ENCODE results near the gene TMEM81.
A peak's percentile ranks its signal among the peaks of the same experiment; 100 is the strongest.

Gene TMEM81

DNA sequence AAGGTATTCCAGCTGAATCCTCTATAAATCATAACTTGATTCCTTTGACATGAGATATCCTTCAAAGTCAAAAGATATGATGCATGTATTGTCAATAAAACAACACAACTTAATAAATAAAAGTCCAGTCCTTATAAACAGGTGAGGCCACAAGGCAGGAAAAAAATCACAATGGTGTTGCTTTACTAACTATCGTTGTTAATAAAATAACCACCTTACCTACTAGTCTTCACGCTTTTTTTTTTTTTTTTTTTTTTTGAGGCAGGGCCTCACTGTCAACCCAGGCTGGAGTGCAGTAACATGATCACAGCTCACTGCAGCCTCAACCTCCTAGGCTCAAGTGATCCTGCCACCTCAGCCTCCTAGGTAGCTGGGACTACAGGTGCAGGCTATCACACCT lies at the start of gene TMEM81:
Gene TMEM81 (minus strand): TSS at position 101 of the 400 bp plus-strand sequence. CDS start 140 bp downstream, outside the sequence.
- DNase-seq (ENCODE audit: low read depth) = no peak

- DNase-seq (ENCODE audit: low read depth) = no peak
Measured at GRCh38 chr1:205133287-205133686, 49.0 kb upstream of the TMEM81 start.

- no peak for DNase-seq (ENCODE audit: low read depth)
Measured at GRCh38 chr1:205129447-205130029, 45.3 kb upstream of the TMEM81 start.

GRCh38 chr1:205128050-205128449 lies 43.8 kb upstream of the TMEM81 start:
- DNase-seq (ENCODE audit: low read depth) = no peak

DNA sequence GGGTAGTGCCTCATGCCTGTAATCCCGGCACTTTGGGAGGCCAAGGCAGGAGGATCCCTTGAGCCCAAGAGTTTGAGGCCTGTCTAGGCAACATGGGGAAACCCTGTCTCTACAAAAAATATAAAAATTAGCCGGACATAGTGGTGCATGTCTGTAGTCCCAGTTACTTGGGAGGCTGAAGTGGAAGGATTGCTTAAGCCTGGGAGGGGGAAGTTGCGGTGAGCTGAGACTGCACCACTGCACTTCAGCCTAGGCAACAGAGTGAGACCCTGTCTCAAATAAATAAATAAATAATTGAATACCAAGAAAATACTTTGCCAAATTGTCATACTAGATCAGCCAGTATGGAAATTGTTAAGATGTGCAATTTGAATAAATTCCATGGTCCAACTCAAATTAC lies 43.4 kb upstream of the TMEM81 start:
- DNase-seq (ENCODE audit: low read depth) = no peak

DNA sequence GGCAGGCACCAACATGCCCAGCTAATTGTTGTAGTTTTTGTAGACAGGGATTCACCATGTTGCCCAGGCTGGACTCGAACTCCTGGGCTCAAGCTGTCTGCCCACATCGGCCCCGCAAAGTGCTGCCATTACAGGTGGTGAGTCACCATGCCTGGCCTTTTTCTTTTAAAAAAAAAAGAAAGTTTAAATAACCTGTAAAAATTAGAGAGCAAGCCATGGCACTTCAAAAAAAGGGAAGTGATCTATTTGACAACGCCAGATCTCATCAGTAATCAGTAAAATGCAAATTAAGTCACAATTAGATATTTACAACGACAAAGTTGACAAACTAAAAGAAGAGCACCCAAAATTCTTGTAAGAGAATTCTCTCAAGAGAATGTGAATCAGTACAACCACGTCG lies 40.5 kb upstream of the TMEM81 start:
- DNase-seq (ENCODE audit: low read depth) = no peak

GRCh38 chr1:205122489-205122882 lies 38.2 kb upstream of the TMEM81 start:
- no peak for DNase-seq (ENCODE audit: low read depth)

DNA sequence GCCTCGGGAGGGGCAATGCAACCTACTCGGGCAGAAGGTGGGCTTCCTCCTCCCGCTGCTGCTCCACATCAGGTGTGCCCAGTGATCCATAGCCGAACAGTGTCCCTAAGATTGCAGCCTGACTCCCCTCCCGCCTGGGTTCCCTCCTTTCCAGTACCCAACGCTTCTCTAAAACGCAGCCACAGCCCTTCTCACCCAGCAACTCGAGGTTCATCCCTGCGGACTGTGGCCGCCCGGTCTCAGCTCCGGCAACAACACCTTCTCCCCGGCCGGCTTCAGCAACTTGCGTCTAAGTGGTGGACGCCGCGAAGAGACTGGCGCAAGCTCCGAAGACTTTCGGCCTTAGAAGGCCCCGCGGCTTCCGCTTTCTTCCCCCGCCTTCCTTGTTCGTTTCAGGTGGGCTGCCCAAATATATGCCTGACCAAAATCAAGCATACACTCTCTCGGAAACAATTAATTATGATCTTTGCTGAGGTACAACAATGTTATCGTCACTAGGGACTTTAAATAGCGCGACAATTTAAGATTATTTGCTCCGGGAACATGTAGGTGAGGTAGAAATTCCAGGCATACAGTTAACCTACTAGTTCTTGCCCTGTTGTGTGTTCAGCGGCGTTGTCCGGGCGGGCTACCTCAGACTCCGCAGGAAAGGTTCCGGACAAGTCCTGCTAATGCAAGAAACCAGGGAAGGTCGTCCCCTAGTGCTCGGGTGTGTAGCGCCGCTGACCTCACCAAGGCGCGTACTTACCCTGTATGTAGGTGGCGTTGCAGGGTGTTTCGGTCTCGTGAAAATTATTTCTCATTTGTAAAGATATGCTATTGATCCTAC lies 37.6 kb upstream of the TMEM81 start, which contains the start of gene RBBP5:
Gene RBBP5 (minus strand): TSS at position 319 of the 829 bp plus-strand sequence. CDS start 105 bp downstream, at position 214.
- peak; percentile 93 for DNase-seq (ENCODE audit: low read depth)

GRCh38 chr1:205118752-205119151 lies 34.5 kb upstream of the TMEM81 start:
- no peak for DNase-seq (ENCODE audit: low read depth)

- DNase-seq (ENCODE audit: low read depth) = no peak
Measured at GRCh38 chr1:205111354-205111753, 27.1 kb upstream of the TMEM81 start.

GRCh38 chr1:205109711-205110110 lies 25.5 kb upstream of the TMEM81 start:
- DNase-seq (ENCODE audit: low read depth) = no peak

GRCh38 chr1:205109269-205109668 lies 25.0 kb upstream of the TMEM81 start:
- no peak for DNase-seq (ENCODE audit: low read depth)

DNA sequence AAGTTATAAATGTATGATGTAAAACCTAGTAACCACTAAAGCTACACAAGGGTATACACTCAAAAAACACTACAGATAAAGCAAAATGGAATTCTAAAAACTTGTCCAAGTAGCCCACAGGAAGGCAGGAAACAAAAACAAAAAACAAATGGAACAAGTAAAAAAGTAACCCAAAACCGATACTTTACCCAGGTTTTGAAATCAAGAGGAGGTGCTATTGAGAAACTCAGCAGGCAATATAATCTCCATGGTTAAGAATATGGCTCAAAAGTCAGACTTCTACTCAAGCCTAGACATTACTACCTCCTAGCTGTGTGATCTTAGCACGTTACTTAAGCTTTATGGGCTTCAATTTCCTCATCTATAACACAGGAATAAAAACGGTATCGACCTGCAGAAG lies 24.2 kb upstream of the TMEM81 start:
- no peak for DNase-seq (ENCODE audit: low read depth)

- DNase-seq (ENCODE audit: low read depth) = no peak
Measured at GRCh38 chr1:205107327-205107726, 23.1 kb upstream of the TMEM81 start.

DNA sequence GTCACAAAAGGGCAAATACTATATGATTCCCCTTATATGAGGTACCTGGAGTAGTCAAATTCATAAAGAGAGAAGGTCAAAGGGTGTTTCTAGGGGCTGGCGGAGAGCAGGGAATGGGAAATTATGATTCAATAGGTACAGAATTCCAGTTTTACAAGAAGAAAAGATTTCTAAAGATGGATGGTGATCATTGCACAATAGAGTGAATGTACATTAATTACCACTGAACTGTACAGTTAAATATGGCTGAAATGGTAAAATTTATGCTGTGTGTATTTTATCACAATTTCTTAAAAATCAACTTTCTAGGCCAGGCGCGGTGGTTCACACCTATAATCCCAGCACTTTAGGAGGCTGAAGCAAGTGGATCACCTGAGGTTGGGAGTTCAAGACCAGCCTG lies 18.1 kb upstream of the TMEM81 start:
- no peak for DNase-seq (ENCODE audit: low read depth)

DNA sequence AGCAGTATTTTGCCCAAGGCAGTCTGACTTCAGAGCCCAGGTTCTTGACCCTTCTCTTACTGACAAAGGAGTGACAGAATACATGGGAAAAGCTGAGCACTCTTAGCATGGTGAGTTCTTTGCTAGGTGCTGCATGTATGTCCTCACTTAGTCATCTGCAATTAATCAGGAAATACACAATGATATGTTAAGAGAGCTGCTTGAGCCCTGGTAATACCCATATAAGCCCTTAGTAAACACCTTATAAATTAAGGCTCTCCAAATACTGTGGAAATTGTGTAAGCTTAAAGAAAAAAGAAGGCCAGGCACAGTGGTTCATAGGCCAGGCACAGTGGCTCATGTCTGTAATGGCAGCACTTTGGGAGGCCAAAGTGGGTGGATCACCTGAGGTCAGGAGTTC lies 14.0 kb upstream of the TMEM81 start:
- no peak for DNase-seq (ENCODE audit: low read depth)

DNA sequence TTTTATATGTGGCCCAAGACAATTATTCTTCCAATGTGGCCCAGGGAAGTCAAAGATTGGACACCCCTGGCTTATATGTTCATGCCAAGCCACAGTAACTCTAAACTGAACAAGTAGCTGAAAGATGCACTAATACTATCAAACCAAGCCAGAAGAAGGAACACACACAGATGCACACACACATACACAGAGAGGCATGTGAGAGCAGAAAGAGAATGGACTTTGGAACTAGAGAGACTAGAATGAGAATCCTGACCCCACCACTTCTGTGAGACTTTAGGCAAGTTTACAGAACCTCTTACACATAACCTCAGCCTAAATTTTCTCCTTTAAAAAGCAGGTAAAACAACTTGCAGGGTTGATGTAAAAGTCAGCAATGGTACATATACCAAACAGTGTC lies 11.2 kb upstream of the TMEM81 start:
- no peak for DNase-seq (ENCODE audit: low read depth)

DNA sequence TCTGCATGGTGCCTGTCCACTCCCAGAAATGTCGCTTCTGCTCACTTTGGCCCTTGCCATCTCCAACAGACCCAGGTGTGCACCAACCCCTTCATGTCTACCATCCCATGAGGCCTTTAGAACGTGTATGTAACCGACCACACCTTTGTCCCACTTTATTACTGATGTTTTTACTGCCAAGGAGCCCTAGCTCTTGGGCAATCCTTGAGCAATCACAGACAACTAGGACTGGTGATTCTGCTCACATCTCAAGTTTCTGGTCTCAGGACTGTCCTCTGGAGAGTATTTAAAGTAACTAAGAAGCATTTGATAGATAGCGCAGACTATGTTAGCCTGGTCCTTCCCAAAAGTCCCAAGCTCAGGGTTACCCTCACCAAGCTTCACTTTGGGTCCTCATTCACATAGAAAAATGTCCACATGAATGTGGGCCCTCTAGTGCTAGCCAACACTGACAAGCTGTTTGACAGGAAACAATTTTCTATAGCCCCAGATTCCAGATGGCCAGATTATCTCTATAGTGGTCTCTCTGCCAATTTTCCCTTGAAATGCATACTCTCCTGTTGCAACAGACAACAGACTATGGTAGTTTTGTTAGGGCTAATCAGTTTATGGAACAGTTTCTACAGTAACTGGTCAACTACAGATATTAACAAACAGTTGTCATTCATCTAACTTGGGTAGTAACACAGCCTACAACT lies 6.9 kb upstream of the TMEM81 start:
- no peak for DNase-seq (ENCODE audit: low read depth)

GRCh38 chr1:205088341-205088740 lies 4.1 kb upstream of the TMEM81 start:
- DNase-seq (ENCODE audit: low read depth) = no peak

DNA sequence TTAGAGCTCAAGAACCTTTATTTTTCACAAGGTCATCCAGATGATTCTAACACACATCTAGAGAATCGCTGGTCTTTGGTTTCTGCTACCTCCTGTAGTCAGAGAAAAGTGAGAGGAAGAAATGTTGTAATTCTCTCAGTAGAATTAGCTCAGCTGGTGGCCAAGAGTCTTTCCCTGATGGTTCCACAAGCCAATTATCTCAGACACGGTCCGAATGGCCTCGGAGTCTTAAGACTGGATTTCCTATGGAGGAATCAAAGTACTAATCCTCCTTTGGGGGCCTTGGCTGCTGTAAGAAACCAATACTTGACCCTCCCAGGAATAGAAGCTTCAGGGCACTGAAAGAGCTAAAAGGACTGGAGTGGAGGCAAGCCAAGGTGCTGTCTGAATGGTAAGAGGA lies 1.8 kb downstream of the TMEM81 start:
- no peak for DNase-seq (ENCODE audit: low read depth)

DNA sequence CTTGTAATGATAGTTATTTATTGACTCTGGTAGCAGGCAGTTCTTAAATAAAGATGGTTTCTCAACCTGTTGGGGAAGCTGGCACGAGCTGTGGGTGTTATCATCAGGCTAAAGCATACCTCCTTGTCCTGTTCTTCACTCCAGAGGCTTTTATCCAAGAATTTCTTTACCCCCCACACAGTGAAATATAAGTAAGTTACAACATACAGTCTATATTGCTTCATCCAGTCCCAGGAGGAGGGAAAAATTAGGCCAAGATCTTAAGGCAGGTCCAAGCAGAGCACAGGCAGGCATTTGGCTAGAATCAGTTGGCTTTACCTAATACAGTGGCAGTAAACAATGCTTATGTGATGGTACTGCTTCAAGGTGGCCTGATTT lies 6.3 kb downstream of the TMEM81 start:
- no peak for DNase-seq (ENCODE audit: low read depth)

GRCh38 chr1:205077158-205077933 lies 6.9 kb downstream of the TMEM81 start:
- DNase-seq (ENCODE audit: low read depth) = no peak
